K562 (cell line): Measurements from ENCODE around the gene ZNF140. TPM values are rescaled to one million over a fixed set of nuclear protein-coding genes. Genes with fewer than 3 reads are reported as not detected.
A peak's percentile ranks its signal among the peaks of the same experiment; 100 is the strongest.

ENCODE experiments used
- ATAC-seq: fragments of 200-7000 bp; cut with Tn5 transposase; 3 replicates; pipeline ENCODE4 v1.9.1; 2020; ENCODE audit warnings: moderate library complexity
- BruUV-seq: library from RNA; stranded (reverse); fragments of 400-500 nt; replicated peaks from 2 replicates; lab custom pipeline; 2021; lab: Mats Ljungman, UMichigan
- CTCF ChIA-PET: fragments of 300-600 bp; formaldehyde crosslinking; extraction: SDS; loops from one replicate; lab custom pipeline; 2021; ENCODE audit warnings: low intra/inter-chr PET ratio; lab: Yijun Ruan, JAX
- POLR2A ChIA-PET: fragments of 300-600, 350-650 bp; sonication (Branson Sonifier 250); formaldehyde crosslinking; extraction: SDS; loops from one replicate; lab custom pipeline; 2021; ENCODE audit warnings: antibody characterized with exemption, inconsistent platforms; lab: Yijun Ruan, JAX
- DNase-seq, 4 experiments: peaks; one replicate each; pipeline versions ENCODE4 v3.0.0 to v3.0.0-alpha.2; 2011 to 2018; ENCODE audit warnings: low spot score in 3 of 4, mixed read lengths in 3 of 4; ENCODE audit errors: extremely low read depth in 1 of 4
- FAIRE-seq: peaks from 2 replicates; lab custom pipeline; 2011; peaks lifted over from hg19 to GRCh38; lab: Jason Lieb, UNC
- H2AFZ ChIP-seq: 2 replicates; pipeline ENCODE4 v1.6.0; 2011; ENCODE audit warnings: low read depth, low read length, control low read depth, inconsistent platforms
- H3K27ac ChIP-seq: fragments of 200-600 bp; 3 replicates; pipeline ENCODE4 v1.8.0; 2011; ENCODE audit warnings: low read depth, mild to moderate bottlenecking, control low read depth, inconsistent platforms, low read length, moderate library complexity, mixed read lengths; ENCODE audit errors: extremely low read depth
- H3K27me3 ChIP-seq, 2 experiments: fragments of 300-600 bp in 1 of 2; 2 replicates in 1 of 2; 3 replicates in 1 of 2; pipeline versions ENCODE4 v1.6.0 to v1.8.0; 2011; ENCODE audit warnings: inconsistent platforms in 2 of 2, low read length in 2 of 2, mild to moderate bottlenecking in 1 of 2, mixed read lengths in 1 of 2, moderate library complexity in 1 of 2; ENCODE audit not compliant: control insufficient read depth in 2 of 2, insufficient read depth in 2 of 2
- H3K36me3 ChIP-seq: fragments of 300-600 bp; 3 replicates; pipeline ENCODE4 v1.8.0; 2011; ENCODE audit warnings: mild to moderate bottlenecking, low read length, inconsistent platforms; ENCODE audit not compliant: control insufficient read depth, insufficient read depth
- H3K4me1 ChIP-seq, 2 experiments: fragments of 200-600 bp in 1 of 2; replicated peaks in 1 of 2; 2 replicates in 1 of 2; 3 replicates in 1 of 2; pipeline versions ENCODE4 v1.5.1 to v1.8.0; 2011; ENCODE audit warnings: inconsistent platforms in 2 of 2, low read length in 2 of 2, mild to moderate bottlenecking in 1 of 2, mixed read lengths in 1 of 2, moderate library complexity in 1 of 2; ENCODE audit not compliant: control insufficient read depth in 2 of 2, insufficient read depth in 2 of 2
- H3K4me2 ChIP-seq: 2 replicates; pipeline ENCODE4 v1.6.1; 2011; ENCODE audit warnings: low read length, control low read depth, inconsistent platforms, mixed read lengths; ENCODE audit not compliant: insufficient read depth
- H3K4me3 ChIP-seq: fragments of 200-600 bp; sonication (generic), shearing (Covaris generic); 2 replicates; pipeline ENCODE4 v1.5.1; 2016; ENCODE audit warnings: control low read depth, inconsistent platforms
- H3K79me2 ChIP-seq: fragments of 200-600 bp; 3 replicates; pipeline ENCODE4 v1.8.0; 2011; ENCODE audit warnings: low read length, inconsistent platforms; ENCODE audit not compliant: control insufficient read depth, insufficient read depth
- H3K9ac ChIP-seq, 2 experiments: 2 replicates each; pipeline versions ENCODE4 v1.6.0 to v1.6.1; 2011; ENCODE audit warnings: low read depth in 2 of 2, low read length in 2 of 2, control low read depth in 1 of 2, inconsistent platforms in 1 of 2, mild to moderate bottlenecking in 1 of 2, mixed read lengths in 1 of 2; ENCODE audit not compliant: insufficient read depth in 1 of 2
- H3K9me1 ChIP-seq: one replicate; pipeline ENCODE4 v1.6.0; 2011; ENCODE audit warnings: inconsistent platforms, mild to moderate bottlenecking, low read length, moderate library complexity; ENCODE audit not compliant: control insufficient read depth, insufficient read depth
- H3K9me3 ChIP-seq: replicated peaks from 2 replicates; pipeline ENCODE4 v1.5.1; 2011; ENCODE audit warnings: low read depth, low read length, inconsistent platforms; ENCODE audit not compliant: control insufficient read depth, insufficient read depth
- H4K20me1 ChIP-seq: replicated peaks from 2 replicates; pipeline ENCODE4 v1.6.1; 2011; ENCODE audit warnings: low read length, inconsistent platforms, mixed read lengths; ENCODE audit not compliant: control insufficient read depth, insufficient read depth
- CHCHD3 ChIP-seq: fragments of 250-450 bp; sonication (Bioruptor Pico); IDR thresholded peaks from 2 replicates; pipeline ENCODE4 v2.1.2; 2022; ENCODE audit warnings: mild to moderate bottlenecking
- DIDO1 ChIP-seq: fragments of 450-650 bp; IDR thresholded peaks from 2 replicates; pipeline ENCODE4 v1.6.1; 2016; ENCODE audit warnings: low read depth, missing biosample characterization, missing genetic modification characterization
- ERF ChIP-seq: fragments of 450-650 bp; formaldehyde crosslinking; IDR thresholded peaks from 2 replicates; pipeline ENCODE4 v1.4.0; 2020; ENCODE audit warnings: mild to moderate bottlenecking, mixed read lengths
- LCOR ChIP-seq: sonication (generic); formaldehyde crosslinking; IDR thresholded peaks from 2 replicates; pipeline ENCODE4 v1.8.0; 2022; ENCODE audit warnings: mild to moderate bottlenecking, missing genetic modification reagents
- NR2C2 ChIP-seq, 2 experiments: fragments of 200-800 bp in 1 of 2; sonication (Bioruptor generic) in 1 of 2; sonication (generic) in 1 of 2; formaldehyde crosslinking in 1 of 2; IDR thresholded peaks; 2 replicates each; pipeline versions ENCODE4 v1.6.1 to v1.8.0; 2016 to 2022; ENCODE audit warnings: mild to moderate bottlenecking in 1 of 2, missing compliant biosample characterization in 1 of 2, missing genetic modification characterization in 1 of 2, missing genetic modification reagents in 1 of 2
- POLR2G ChIP-seq: fragments of 200-400 bp; formaldehyde crosslinking; IDR thresholded peaks from 2 replicates; pipeline ENCODE4 v1.6.1; 2017; ENCODE audit warnings: low read depth, mild to moderate bottlenecking, antibody characterized with exemption, low read length, moderate library complexity
- XRCC5 ChIP-seq: fragments of 200-400 bp; formaldehyde crosslinking; IDR thresholded peaks from 2 replicates; pipeline ENCODE4 v1.6.1; 2017; ENCODE audit warnings: low read depth, mild to moderate bottlenecking, low read length
- ZNF133 ChIP-seq: fragments of 250-450 bp; sonication (Bioruptor Pico); IDR thresholded peaks from 2 replicates; pipeline ENCODE4 v1.4.0; 2020; ENCODE audit warnings: mild to moderate bottlenecking
- WGBS: fragments of 100-300 bp; shearing (Covaris generic); methylation state at CpG from one replicate; pipeline ENCODE4 v1.1.6; 2016; ENCODE audit warnings: low coverage, mixed read lengths; ENCODE audit not compliant: insufficient coverage; ENCODE audit errors: missing lambda C conversion rate; 5-methylcytosine and 5-hydroxymethylcytosine counted together
- in situ Hi-C: fragments of 300-500 bp; cut with MboI; formaldehyde crosslinking; loops from 4 replicates; pipeline ENCODE4 v1.15.0; 2018; ENCODE audit warnings: inconsistent platforms, mixed read lengths
- intact Hi-C: fragments of 100-400 bp; cut with micrococcal nuclease; formaldehyde crosslinking; loops from 2 replicates; pipeline ENCODE4 v1.14.2; 2022
- polyA plus RNA-seq, 8 experiments: library from polyadenylated mRNA; depleted of rRNA in 4 of 8; stranded (reverse) in 5 of 8; unstranded in 3 of 8; fragments of >200 nt; fragmentation: Nextera tagmentation in 2 of 8; fragmentation: Illumina TruSeq in 1 of 8; extraction: Ambion mirVana in 2 of 8; extraction: Trizol in 1 of 8; gene quantifications; 2 replicates each; pipeline versions ENCODE4 v1.2.1 to v1.2.3, GENCODE V29; 2011 to 2014; ENCODE audit warnings: inconsistent platforms in 1 of 8, missing spikeins in 1 of 8
- total RNA-seq, 7 experiments: library from RNA; depleted of rRNA in 6 of 7; stranded (reverse); fragments of >200 nt in 6 of 7; fragmentation: Illumina TruSeq in 2 of 7; extraction: Trizol in 2 of 7; gene quantifications; 2 replicates each; pipeline versions ENCODE4 v1.2.1 to v1.2.3, GENCODE V29; 2011 to 2021; ENCODE audit warnings: low replicate concordance in 1 of 7
- TF ChIP-seq, protein P1 (sequence below), 2 experiments: fragments of 450-650 bp in 1 of 2; sonication (generic) in 1 of 2; formaldehyde crosslinking in 1 of 2; IDR thresholded peaks; 2 replicates each; pipeline versions ENCODE4 v1.7.1 to v1.9.0; 2016 to 2022; ENCODE audit warnings: inconsistent platforms in 1 of 2, mild to moderate bottlenecking in 1 of 2, missing genetic modification reagents in 1 of 2
- TF ChIP-seq, protein P2 (sequence below), 2 experiments: IDR thresholded peaks; 2 replicates each; pipeline ENCODE4 v1.6.1; 2012; ENCODE audit warnings: improper control_type of control experiment in 2 of 2, low read depth in 2 of 2, low read length in 2 of 2, borderline replicate concordance in 1 of 2

Gene ZNF140
- total and polyA plus RNA-seq, 9 of the 15 experiments (the other 6 are each of a cell fraction or from before 2014, with no cell fraction given): 1.6 to 10.9 (median 5.3) TPM

DNA sequence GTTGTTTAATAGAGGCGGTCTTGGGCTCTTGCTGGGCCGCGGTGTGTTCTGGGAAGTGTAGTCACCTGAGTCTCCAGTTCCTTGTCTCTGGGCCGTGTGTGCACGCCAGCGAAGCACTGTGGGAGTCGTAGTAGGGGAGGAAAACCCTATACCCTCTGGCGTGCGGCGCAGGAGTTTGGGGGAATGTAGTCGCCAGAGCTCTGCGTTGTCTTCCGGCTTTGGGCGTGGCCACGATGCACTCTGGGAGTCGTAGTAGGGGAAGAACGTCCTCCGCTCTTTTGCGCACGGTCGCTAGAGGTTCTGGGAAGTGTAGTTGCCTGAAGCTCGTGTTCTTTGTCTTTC lies 726 bp upstream of the ZNF140 start:
- BruUV-seq: no TSS peak
- under 1% methylated on average over 22 of the region's 22 CpGs for WGBS
- TF ChIP-seq XRCC5 (0 out of 2 replicates have a peak, but pooled peaks have one; percentile 12), DIDO1 (tag) (no peak; the same call in 1 of the 2 replicates), CHCHD3 (CRISPR knock-in tag) (no peak), LCOR (CRISPR knock-in tag) (peak; percentile 81), POLR2G (no peak), ERF (CRISPR knock-in tag) (no peak), ZNF133 (CRISPR knock-in tag) (no peak), NR2C2 (CRISPR knock-in tag; IDR thresholded peaks at IDR 0.05) (peak; percentile 85), NR2C2 (tag; IDR thresholded peaks at IDR 0.05) (peak; percentile 97)
- TF ChIP-seq, protein P1, sequence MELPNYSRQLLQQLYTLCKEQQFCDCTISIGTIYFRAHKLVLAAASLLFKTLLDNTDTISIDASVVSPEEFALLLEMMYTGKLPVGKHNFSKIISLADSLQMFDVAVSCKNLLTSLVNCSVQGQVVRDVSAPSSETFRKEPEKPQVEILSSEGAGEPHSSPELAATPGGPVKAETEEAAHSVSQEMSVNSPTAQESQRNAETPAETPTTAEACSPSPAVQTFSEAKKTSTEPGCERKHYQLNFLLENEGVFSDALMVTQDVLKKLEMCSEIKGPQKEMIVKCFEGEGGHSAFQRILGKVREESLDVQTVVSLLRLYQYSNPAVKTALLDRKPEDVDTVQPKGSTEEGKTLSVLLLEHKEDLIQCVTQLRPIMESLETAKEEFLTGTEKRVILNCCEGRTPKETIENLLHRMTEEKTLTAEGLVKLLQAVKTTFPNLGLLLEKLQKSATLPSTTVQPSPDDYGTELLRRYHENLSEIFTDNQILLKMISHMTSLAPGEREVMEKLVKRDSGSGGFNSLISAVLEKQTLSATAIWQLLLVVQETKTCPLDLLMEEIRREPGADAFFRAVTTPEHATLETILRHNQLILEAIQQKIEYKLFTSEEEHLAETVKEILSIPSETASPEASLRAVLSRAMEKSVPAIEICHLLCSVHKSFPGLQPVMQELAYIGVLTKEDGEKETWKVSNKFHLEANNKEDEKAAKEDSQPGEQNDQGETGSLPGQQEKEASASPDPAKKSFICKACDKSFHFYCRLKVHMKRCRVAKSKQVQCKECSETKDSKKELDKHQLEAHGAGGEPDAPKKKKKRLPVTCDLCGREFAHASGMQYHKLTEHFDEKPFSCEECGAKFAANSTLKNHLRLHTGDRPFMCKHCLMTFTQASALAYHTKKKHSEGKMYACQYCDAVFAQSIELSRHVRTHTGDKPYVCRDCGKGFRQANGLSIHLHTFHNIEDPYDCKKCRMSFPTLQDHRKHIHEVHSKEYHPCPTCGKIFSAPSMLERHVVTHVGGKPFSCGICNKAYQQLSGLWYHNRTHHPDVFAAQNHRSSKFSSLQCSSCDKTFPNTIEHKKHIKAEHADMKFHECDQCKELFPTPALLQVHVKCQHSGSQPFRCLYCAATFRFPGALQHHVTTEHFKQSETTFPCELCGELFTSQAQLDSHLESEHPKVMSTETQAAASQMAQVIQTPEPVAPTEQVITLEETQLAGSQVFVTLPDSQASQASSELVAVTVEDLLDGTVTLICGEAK (IDR thresholded peaks at IDR 0.05): peak; percentile 95
- TF ChIP-seq, protein P1 (CRISPR knock-in tag; IDR thresholded peaks at IDR 0.05): no peak
- TF ChIP-seq, protein P2, sequence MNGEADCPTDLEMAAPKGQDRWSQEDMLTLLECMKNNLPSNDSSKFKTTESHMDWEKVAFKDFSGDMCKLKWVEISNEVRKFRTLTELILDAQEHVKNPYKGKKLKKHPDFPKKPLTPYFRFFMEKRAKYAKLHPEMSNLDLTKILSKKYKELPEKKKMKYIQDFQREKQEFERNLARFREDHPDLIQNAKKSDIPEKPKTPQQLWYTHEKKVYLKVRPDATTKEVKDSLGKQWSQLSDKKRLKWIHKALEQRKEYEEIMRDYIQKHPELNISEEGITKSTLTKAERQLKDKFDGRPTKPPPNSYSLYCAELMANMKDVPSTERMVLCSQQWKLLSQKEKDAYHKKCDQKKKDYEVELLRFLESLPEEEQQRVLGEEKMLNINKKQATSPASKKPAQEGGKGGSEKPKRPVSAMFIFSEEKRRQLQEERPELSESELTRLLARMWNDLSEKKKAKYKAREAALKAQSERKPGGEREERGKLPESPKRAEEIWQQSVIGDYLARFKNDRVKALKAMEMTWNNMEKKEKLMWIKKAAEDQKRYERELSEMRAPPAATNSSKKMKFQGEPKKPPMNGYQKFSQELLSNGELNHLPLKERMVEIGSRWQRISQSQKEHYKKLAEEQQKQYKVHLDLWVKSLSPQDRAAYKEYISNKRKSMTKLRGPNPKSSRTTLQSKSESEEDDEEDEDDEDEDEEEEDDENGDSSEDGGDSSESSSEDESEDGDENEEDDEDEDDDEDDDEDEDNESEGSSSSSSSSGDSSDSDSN (IDR thresholded peaks at IDR 0.05; ENCODE audit: borderline replicate concordance in 1 of 2, low read depth in 2 of 2, low read length in 2 of 2): 0 out of 4 replicates have a peak, but pooled peaks of 1 of the 2 experiments have one; percentile 40

More for the DNA sequence above, 726 bp upstream of the ZNF140 start:
- DNase-seq (peak; percentile 77 to 96 (median 82)), ATAC-seq (peak; percentile 94), FAIRE-seq (peak; percentile 96)
- in situ Hi-C loops: no loop called here
- peak overlapping the region; percentile 91 for H3K4me3 ChIP-seq
- peaks cover 8% of the 10 kb centered on the region for H3K79me2 ChIP-seq
- no peaks in the 10 kb centered on the region for H3K9me1 ChIP-seq
- H3K27ac ChIP-seq: peak overlapping the region; percentile 99
- H3K4me1 ChIP-seq: peaks cover 5 to 10% of the 10 kb centered on the region in 2 experiments; a peak in 3 of 5 replicates
- no peaks in the 10 kb centered on the region for H4K20me1 ChIP-seq
- CTCF ChIA-PET: no interaction called here
- H3K27me3 ChIP-seq: no peaks in the 10 kb centered on the region
- peaks cover 14% of the 10 kb centered on the region; the same call in 2 of the 3 replicates for H3K36me3 ChIP-seq
- POLR2A ChIA-PET: interaction anchor here (0.7 to 1.0 kb wide), 8 partner anchors 8 to 128 kb away, joined by 3 to 5 read pairs (median 3); partner anchors contain the start of genes ZNF10, ZNF26, ZNF268 and ZNF891
- peak overlapping the region; percentile 75 for H3K4me2 ChIP-seq
- H2AFZ ChIP-seq: peak overlapping the region; percentile 84
- H3K9me3 ChIP-seq: peaks cover 22% of the 10 kb centered on the region
- peak overlapping the region; percentile 87 to 93 for H3K9ac ChIP-seq
- intact Hi-C loops: loop anchor here (1.0 kb wide), 4 partner anchors 43 to 101 kb away; partner anchors contain the start of genes ZNF10, ZNF26, ZNF268 and ZNF84
